Upper lobe of left lung (tissue), 6 donors: ENCODE results near the gene LRP2BP. TPM values are rescaled to one million over a fixed set of nuclear protein-coding genes. Genes with fewer than 3 reads are reported as not detected.

Experiments used
- ATAC-seq, 2 donors: fragments of 200-7000 bp; cut with Tn5 transposase; one replicate each; pipeline ENCODE4 v1.9.1; 2022; ENCODE audit warnings: mild to moderate bottlenecking in 2 of 2, moderate library complexity in 2 of 2; ENCODE audit not compliant: low FRiP score in 2 of 2
- DNase-seq, 2 donors: peaks; one replicate each; pipeline ENCODE4 v3.0.0-alpha.2; 2019 to 2020
- H3K27ac ChIP-seq, 4 donors: fragments of 200-600 bp; sonication (generic); one replicate each; pipeline ENCODE4 v1.5.1; 2016 to 2019
- H3K27me3 ChIP-seq, 4 donors: fragments of 200-600 bp; sonication (generic); one replicate each; pipeline ENCODE4 v1.5.1; 2017 to 2019
- H3K36me3 ChIP-seq, 4 donors: fragments of 200-600 bp; sonication (generic); one replicate each; pipeline ENCODE4 v1.5.1; 2016 to 2019
- H3K4me1 ChIP-seq, 4 donors: fragments of 200-600 bp; sonication (generic); one replicate each; pipeline ENCODE4 v1.5.1; 2018 to 2019
- H3K4me3 ChIP-seq, 4 donors: fragments of 200-600 bp; sonication (generic); one replicate each; pipeline ENCODE4 v1.5.1; 2017 to 2019; ENCODE audit warnings: mild to moderate bottlenecking in 2 of 4, moderate library complexity in 1 of 4
- H3K9me3 ChIP-seq, 4 donors: fragments of 200-600 bp; sonication (generic); one replicate each; pipeline ENCODE4 v1.5.1; 2018 to 2019
- CTCF ChIP-seq, 6 experiments: fragments of 450-650 bp in 4 of 6; fragments of 200-600 bp in 2 of 6; sonication (generic) in 2 of 6; IDR thresholded peaks; one replicate each; pipeline ENCODE4 v1.5.1; 2016 to 2019; ENCODE audit warnings: antibody characterized with exemption in 6 of 6
- EP300 ChIP-seq, 4 donors: sonication (generic); formaldehyde crosslinking; IDR thresholded peaks; one replicate each; pipeline ENCODE4 v1.5.1; 2017; ENCODE audit warnings: antibody characterized with exemption in 4 of 4, control low read depth in 2 of 4
- POLR2A ChIP-seq, 4 donors: fragments of 450-650 bp; IDR thresholded peaks; one replicate each; pipeline ENCODE4 v1.5.1; 2016 to 2017; ENCODE audit warnings: antibody characterized with exemption in 4 of 4, mild to moderate bottlenecking in 2 of 4
- POLR2AphosphoS5 ChIP-seq, 2 donors: sonication (generic); formaldehyde crosslinking; IDR thresholded peaks; one replicate each; pipeline ENCODE4 v1.5.1; 2017; ENCODE audit warnings: antibody characterized with exemption in 2 of 2
- WGBS, 2 donors: methylation state at CpG; one replicate each; pipeline ENCODE4 v1.1.5; 2017 to 2018; 5-methylcytosine and 5-hydroxymethylcytosine counted together
- total RNA-seq, 6 donors: library from RNA; depleted of rRNA in 4 of 6; stranded (reverse); fragments of >200 nt in 4 of 6; gene quantifications; one replicate each; pipeline versions ENCODE4 v1.1.0 to v1.2.1, GENCODE V29; 2016 to 2021
- donor health status: DM: no; HTN: no; CAD: no; lungs with moderate emphysema.
- donor health status: DM: no; HTN: yes; CAD: no; lungs with severe emphysema.

Gene LRP2BP
- total RNA-seq, 6 donors from 2014 or later: 0.40 to 4.7 (median 1.3) TPM

GRCh38 chr4:185408432-185408831 lies 12.7 kb upstream of the LRP2BP start:
- H3K4me1 ChIP-seq: no peaks in the 10 kb centered on the region
- H3K36me3 ChIP-seq: peaks cover 0 to 66% (median 27%) of the 10 kb centered on the region in 4 donors
- H3K4me3 ChIP-seq: no peak overlapping the region
- WGBS, 2 donors: 96 to 100% methylated on average over 2 of the region's 2 CpGs
- H3K27ac ChIP-seq: no peak overlapping the region
- ATAC-seq (no peak), DNase-seq (no peak)
- TF ChIP-seq CTCF (IDR thresholded peaks at IDR 0.05): no peak
- TF ChIP-seq EP300 (IDR thresholded peaks at IDR 0.05): no peak
- TF ChIP-seq POLR2A (IDR thresholded peaks at IDR 0.05): no peak
- no peak for TF ChIP-seq POLR2AphosphoS5 (IDR thresholded peaks at IDR 0.05)
- no peaks in the 10 kb centered on the region for H3K27me3 ChIP-seq
- no peaks in the 10 kb centered on the region for H3K9me3 ChIP-seq

GRCh38 chr4:185405296-185405999 lies 9.7 kb upstream of the LRP2BP start:
- Histone ChIP-seq H3K9me3 (no peaks in the 10 kb centered on the region), H3K36me3 (peaks cover 0 to 79% (median 23%) of the 10 kb centered on the region in 4 donors), H3K4me1 (no peaks in the 10 kb centered on the region), H3K4me3 (no peak overlapping the region), H3K27me3 (no peaks in the 10 kb centered on the region), H3K27ac (no peak overlapping the region)
- ATAC-seq: no peak
- 79 to 86% methylated on average over 6 of the region's 6 CpGs for WGBS, 2 donors
- TF ChIP-seq POLR2AphosphoS5 (IDR thresholded peaks at IDR 0.05) (no peak), CTCF (IDR thresholded peaks at IDR 0.05) (no peak), POLR2A (IDR thresholded peaks at IDR 0.05) (no peak)
- DNase-seq: no peak

- ATAC-seq (no peak), DNase-seq (no peak)
- no peak overlapping the region for H3K4me3 ChIP-seq
- H3K27me3 ChIP-seq: no peaks in the 10 kb centered on the region
- H3K27ac ChIP-seq: no peak overlapping the region
- no peak for TF ChIP-seq POLR2AphosphoS5 (IDR thresholded peaks at IDR 0.05)
- no peak for TF ChIP-seq CTCF (IDR thresholded peaks at IDR 0.05)
- TF ChIP-seq EP300 (IDR thresholded peaks at IDR 0.05): no peak
- TF ChIP-seq POLR2A (IDR thresholded peaks at IDR 0.05): no peak
- 96 to 97% methylated on average over 4 of the region's 4 CpGs for WGBS, 2 donors
- peaks cover 0 to 66% (median 24%) of the 10 kb centered on the region in 4 donors for H3K36me3 ChIP-seq
- no peaks in the 10 kb centered on the region for H3K4me1 ChIP-seq
- no peaks in the 10 kb centered on the region for H3K9me3 ChIP-seq
These were observed 8.3 kb upstream of the LRP2BP start for GRCh38 chr4:185404031-185404430.

GRCh38 chr4:185399466-185399865 lies 3.7 kb upstream of the LRP2BP start:
- no peak for TF ChIP-seq POLR2A (IDR thresholded peaks at IDR 0.05)
- TF ChIP-seq POLR2AphosphoS5 (IDR thresholded peaks at IDR 0.05): no peak
- no peak for TF ChIP-seq EP300 (IDR thresholded peaks at IDR 0.05)
- TF ChIP-seq CTCF (IDR thresholded peaks at IDR 0.05): no peak
- Histone ChIP-seq H3K27me3 (no peaks in the 10 kb centered on the region), H3K4me3 (peak overlapping the region in 1 of 4 donors; percentile 5), H3K9me3 (no peaks in the 10 kb centered on the region), H3K4me1 (peaks cover 12 to 26% (median 16%) of the 10 kb centered on the region in 4 donors), H3K36me3 (peaks cover 0 to 35% (median 10%) of the 10 kb centered on the region in 4 donors), H3K27ac (no peak overlapping the region)
- 68 to 70% methylated on average over 8 of the region's 8 CpGs for WGBS, 2 donors
- ATAC-seq (no peak), DNase-seq (no peak)

- H3K36me3 ChIP-seq: peaks cover 0 to 32% (median 8%) of the 10 kb centered on the region in 4 donors
These were observed 2.9 kb upstream of the LRP2BP start for GRCh38 chr4:185398618-185399017.

More at GRCh38 chr4:185398618-185399017, 2.9 kb upstream of the LRP2BP start:
- Histone ChIP-seq H3K4me3 (peak overlapping the region in 1 of 4 donors; percentile 5), H3K27me3 (no peaks in the 10 kb centered on the region), H3K9me3 (no peaks in the 10 kb centered on the region), H3K4me1 (peaks cover 12 to 27% (median 17%) of the 10 kb centered on the region in 4 donors), H3K27ac (peak overlapping the region in 1 of 4 donors; percentile 1)
- no peak for DNase-seq
- 34 to 38% methylated on average over 2 of the region's 2 CpGs for WGBS, 2 donors
- no peak for TF ChIP-seq POLR2A (IDR thresholded peaks at IDR 0.05)
- no peak for TF ChIP-seq EP300 (IDR thresholded peaks at IDR 0.05)
- TF ChIP-seq POLR2AphosphoS5 (IDR thresholded peaks at IDR 0.05): no peak
- no peak for TF ChIP-seq CTCF (IDR thresholded peaks at IDR 0.05)
- no peak for ATAC-seq
